ENCODE measurements around the gene NCOA3.
A peak's percentile ranks its signal among the peaks of the same experiment; 100 is the strongest.
"Not testable (repeated sequence)": the region's sequence is repeated elsewhere in the genome, so short reads cannot be mapped to it uniquely, and the experiment has no call there.

The NCOA3 gene

DNA sequence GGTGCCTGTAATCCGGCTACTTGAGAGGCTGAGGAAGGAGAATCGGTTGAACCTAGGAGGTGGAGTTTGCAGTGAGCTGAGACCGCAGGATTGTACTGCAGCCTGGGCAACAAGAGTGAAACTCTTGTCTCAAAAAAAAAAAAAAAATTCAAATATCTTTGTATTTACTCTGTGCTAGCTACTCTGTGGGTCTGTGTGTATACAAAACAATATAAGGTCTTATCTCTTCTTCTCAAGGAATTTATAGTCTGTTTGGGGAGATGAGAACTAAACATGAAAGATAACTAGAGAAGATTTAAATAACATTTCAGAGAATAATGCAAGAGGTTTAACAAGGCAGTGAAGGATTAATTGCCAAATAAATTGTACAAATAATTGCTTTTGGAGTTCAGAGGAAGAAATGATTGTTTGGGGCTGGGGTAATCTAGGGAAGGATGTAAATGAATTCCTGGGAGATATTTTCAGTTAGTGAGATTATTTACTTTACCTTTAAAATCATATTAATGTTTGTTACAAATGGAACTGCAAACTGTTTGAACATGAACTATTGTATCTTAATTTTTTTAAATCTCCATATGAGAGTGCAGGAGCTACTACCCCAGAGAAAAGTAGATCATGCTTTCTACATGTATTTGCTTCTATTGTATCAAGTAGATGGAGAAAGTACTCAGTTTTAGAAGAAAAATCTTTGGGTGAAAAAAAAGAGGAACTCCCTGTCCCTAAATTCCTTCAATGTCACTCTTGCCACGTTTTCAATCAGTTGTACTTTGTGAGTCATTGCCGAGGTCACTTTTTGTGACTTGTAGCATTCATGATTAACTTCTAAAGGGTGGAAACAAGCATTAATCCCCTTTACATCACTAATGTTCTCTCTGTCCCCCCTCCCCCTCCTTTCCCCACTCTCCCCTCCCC lies 39.0 kb downstream of the NCOA3 start:
- no peak for DNase-seq

DNA sequence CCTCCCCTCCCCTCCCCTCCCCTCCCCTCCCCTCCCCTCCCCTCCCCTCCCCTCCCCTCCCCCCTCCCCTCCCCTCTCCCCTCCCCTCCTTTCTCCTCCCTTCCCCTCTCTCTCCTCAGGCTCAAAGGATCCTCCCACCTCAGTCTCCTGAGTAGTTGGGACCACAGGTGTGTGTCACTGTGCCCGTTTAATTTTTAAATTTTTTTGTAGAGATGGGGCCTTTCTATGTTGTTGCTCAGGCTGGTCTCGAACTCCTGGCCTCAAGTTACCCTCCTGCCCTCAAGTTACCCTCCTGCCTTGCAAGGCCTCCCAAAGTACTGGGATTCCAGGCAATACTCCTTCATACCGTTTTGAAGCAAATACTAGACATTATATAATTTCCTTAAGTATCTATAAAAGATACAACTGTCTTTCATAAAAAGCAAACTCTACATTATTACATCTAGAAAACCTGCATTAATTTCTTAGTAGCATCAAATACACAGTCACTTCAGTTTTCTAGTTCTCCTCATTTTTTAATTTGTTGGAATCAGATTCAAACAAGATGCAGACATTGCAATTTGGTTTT lies 39.8 kb downstream of the NCOA3 start:
- no peak for DNase-seq

DNA sequence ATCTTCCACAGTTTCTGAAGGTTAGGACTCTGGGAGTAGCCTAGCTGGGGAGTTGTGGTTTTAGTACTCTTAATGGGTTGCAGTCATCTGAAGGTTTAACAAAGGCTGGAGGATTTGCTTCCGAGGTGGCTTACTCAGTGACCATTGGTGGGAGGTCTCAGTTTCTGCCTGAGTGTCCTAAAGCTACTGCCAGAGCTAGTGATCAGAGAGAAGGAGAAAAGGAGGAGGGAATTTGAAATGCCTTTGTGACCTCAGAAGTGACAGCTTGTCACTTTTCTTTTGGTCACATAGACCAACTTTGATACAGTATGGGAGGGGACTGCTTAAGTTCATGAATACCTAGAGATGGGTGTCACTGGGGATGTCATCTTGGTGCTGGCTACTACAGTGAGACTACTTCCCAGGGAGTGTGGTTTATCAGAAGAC lies 41.3 kb downstream of the NCOA3 start:
- DNase-seq = peak; percentile 29

DNA sequence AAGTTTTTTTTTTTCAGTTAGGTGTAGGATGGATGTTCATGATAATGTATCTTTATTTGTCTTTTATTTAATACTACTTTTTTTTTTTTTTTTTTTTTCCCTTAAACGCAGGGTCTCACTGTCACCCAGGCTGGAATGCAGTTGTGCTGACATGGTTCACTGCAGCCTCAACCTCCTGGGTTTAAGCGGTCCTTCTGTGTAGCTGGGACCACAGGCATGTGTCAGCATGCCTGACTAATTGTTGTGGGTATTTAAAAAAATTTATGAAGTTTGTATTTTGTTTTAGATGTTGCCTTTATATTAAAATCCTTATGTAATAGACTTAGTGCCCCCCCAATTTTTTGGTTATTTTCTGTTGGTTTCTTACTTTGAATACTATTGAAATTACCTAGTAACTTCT lies 42.6 kb downstream of the NCOA3 start:
- peak; percentile 85 for DNase-seq

DNA sequence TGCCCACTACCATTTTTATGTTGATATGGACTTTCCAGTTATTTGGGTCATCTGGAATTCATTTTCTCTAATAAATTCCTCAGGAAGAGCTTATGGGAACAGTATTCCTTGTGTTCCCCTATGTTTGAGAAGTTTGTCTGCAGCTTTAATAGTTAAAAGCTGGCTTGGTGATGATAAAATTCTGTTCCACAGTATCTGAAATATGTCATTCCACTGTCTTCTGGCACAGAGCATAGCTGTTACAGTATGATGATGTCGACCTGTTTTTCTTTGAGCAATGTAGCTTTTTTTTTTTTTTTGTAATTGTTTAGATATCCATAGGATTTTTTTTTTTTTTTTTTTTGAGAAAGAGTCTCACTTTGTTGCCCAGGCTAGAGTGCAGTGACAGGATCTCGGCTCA lies 43.2 kb downstream of the NCOA3 start:
- DNase-seq = peak; percentile 79

DNA sequence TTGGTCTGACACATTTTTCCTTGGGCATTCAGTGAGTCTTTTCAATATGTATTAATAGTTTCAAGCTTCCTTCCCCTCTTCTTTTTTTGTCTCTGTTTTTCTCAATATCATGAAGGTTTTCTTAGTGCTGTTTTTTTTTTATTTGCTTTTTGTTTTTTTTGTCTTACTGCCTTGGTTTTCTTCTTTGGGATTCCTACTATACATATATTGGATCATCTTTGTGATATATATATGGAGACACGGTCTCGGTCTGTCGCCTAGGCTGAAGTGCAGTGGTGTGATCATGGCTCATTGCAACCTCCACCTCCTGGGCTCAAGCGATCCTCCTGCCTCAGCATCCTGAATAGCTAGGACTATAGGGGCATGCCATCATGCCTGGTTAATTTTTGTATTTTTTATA lies 43.8 kb downstream of the NCOA3 start:
- no peak for DNase-seq

DNA sequence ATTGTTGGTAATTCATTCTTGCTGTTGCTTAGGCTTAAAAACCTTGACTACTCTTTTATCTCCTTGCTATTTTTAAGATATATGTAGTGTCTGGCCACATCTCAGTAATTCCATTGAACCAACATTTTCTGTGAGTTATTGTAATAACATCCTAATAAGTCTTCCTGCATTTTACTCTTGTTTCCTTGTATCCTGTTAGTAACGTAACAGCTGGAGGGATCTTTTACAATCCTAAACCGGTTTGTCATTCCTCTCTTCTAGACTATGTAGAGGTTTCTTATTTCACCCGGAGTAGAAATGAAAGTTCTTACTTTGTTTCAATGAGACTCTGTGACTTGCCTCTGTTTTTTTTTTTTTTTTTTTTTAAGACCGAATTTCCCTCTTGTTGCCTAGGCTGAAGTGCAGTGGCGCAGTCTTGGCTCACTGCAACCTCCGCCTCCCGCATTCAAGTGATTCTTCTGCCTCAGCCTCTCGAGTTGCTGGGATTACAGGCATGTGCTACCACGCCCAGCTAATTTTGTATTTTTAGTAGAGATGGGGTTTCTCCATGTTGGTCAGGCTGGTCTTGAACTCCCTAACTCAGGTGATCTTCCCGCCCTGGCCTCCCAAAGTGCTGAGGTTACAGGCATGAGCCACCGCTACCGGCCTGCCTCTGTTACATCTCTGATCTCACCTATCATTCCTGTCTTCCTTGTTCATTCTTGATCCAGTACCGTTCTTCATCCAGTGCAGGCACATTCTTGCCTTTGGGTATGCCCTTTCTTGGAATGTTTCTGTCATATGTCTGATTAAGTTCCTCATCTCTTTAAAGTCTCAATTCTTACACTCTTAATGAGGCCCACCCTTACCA lies 44.7 kb downstream of the NCOA3 start:
- peak; percentile 93 for DNase-seq

DNA sequence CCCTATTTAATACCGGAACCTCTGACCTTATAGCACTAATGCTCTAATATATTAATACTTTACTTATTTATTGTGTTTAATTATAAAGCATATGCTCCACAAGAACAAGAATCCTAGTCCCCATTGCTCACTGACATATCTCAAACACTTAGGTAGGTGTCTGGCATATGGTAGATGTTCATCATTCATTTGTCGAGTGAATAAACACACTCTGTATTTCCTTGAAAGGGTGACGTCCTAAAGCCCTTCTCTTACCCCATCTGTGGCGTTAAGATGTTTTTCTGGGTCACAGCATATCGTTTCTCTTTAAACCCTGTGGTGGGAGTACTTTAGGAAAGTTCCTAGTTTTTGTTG lies 45.3 kb downstream of the NCOA3 start:
- no peak for DNase-seq

DNA sequence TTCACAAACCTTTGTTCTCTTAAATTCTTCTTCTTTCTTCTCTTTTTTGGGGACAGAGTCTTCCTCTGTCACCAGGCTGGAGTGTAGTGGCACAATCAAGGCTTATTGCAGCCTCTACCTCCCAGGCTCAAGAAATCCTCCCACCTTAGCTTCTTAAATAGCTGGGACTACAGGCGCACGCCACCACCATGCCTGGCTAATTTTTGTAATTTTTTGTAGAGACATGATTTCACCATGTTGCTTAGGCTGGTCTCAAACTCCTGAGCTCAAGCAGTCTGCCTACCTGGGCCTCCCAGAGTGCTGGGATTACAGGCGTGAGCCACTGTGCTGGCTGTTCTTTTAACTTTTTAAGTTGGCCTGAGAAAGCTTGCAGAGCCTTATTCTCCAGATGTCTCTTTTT lies 48.0 kb downstream of the NCOA3 start:
- no peak for DNase-seq

DNA sequence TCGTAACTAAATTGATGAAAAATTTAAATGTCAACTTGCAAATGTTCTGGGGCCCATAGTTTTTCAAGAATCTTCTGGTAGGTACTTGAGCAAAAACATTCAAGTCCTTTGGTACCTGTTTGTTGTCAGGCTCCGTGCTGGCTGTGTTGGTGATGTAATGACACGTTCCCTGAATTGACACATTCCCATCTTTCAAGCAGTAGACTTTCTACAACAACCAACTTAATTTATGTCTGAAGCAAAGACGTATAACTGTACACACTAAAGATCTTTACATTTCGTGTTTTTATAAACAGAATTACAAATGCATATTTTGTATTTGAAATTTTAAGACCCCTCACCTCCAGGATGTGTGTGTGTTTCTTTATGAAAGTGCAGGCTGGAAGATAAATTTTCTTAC lies 49.5 kb downstream of the NCOA3 start:
- no peak for DNase-seq

DNA sequence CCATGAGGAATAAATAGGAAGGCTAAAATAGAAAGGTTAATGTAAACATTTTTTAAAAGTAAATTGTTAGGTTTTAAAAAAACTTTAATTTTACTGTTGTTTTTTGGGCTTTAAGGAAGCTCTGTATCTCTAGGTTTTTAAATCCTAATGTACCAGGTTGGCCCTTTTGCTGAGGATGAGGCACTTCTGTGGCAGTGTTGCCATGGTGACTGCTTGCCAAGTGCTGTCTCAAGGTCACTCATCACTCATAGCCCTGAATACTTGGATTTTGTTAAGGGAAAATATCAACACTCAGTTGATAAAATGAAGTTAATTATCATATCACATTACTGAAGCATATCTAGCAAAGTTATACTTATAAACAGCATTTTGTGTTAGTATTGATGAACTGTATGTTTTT lies 50.2 kb downstream of the NCOA3 start:
- no peak for DNase-seq

DNA sequence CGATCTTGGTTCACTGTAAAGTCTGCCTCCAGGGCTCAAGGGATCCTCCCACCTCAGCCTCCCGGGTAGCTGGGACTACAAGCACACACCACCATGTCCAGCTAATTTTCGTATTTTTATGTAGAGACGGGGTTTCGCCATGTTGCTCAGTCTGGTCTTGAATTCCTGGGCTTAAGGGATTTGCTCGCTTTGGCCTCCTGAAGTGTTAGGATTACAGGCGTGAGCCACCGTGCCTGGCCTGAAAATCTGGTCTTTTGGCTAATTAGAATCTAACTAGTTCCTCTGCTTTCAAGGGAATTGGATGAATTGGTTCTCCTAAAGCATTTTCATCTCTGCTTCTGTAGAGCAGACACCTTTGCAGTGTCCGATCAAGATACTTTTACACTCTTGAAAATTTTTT lies 51.3 kb downstream of the NCOA3 start:
- no peak for DNase-seq

DNA sequence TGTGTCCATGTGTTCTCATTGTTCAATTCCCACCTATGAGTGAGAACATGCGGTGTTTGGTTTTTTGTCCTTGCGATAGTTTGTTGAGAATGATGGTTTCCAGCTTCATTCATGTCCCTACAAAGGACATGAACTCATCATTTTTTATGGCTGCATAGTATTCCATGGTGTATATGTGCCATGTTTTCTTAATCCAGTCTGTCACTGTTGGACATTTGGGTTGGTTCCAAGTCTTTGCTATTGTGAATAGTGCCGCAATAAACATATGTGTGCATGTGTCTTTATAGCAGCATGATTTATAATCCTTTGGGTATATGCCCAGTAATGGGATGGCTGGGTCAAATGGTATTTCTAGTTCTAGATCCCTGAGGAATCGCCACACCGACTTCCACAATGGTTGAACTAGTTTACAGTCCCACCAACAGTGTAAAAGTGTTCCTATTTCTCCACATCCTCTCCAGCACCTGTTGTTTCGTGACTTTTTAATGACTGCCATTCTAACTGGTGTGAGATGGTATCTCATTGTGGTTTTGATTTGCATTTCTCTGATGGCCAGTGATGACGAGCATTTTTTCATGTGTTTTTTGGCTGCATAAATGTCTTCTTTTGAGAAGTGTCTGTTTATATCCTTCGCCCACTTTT lies 52.0 kb downstream of the NCOA3 start:
- not testable (repeated sequence) for DNase-seq

DNA sequence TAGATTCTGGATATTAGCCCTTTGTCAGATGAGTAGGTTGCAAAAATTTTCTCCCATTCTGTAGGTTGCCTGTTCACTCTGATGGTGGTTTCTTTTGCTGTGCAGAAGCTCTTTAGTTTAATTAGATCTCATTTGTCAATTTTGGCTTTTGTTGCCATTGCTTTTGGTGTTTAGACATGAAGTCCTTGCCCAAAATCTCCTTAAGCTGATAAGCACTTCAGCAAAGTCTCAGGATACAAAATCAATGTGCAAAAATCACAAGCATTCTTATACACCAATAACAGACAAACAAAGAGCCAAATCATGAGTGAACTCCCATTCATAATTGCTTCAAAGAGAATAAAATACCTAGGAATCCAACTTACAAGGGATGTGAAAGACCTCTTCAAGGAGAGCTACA lies 52.6 kb downstream of the NCOA3 start:
- not testable (repeated sequence) for DNase-seq

DNA sequence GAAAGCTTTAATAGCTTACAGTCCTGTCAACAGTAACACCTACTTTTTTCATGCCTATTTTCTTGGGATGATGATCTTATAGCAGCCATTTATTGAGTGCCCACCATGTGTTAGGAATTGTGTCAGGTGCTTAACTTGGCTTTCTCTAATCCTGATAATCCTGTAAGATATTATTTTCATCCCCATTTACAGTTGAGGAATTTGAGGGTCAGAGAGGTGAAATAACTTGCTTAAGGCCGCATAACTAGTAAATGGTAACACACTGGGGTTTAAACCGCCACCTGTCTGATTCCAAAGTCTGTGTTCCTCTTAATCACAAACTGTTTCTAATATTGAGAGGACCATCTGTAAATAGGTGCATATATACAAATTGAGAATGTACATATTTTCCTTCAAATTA lies 55.5 kb downstream of the NCOA3 start:
- no peak for DNase-seq

DNA sequence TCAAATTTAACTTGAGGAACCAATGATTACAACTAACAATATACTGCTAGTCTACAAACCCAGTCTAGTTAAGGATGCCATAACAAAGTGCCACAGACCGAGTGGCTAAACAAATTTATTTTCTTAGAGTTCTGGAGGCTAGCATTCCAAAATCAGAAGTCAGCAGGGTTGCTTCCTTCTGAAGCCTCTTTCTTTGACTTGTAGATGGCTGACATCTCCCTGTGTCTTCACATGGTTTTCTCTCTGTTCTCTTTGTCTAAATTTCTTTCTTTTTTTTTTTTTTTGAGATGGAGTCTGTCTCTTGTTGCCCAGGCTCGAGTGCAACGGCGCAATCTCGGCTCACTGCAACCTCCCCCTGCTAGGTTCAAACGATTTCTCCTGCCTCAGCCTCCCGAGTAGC lies 56.1 kb downstream of the NCOA3 start:
- no peak for DNase-seq

DNA sequence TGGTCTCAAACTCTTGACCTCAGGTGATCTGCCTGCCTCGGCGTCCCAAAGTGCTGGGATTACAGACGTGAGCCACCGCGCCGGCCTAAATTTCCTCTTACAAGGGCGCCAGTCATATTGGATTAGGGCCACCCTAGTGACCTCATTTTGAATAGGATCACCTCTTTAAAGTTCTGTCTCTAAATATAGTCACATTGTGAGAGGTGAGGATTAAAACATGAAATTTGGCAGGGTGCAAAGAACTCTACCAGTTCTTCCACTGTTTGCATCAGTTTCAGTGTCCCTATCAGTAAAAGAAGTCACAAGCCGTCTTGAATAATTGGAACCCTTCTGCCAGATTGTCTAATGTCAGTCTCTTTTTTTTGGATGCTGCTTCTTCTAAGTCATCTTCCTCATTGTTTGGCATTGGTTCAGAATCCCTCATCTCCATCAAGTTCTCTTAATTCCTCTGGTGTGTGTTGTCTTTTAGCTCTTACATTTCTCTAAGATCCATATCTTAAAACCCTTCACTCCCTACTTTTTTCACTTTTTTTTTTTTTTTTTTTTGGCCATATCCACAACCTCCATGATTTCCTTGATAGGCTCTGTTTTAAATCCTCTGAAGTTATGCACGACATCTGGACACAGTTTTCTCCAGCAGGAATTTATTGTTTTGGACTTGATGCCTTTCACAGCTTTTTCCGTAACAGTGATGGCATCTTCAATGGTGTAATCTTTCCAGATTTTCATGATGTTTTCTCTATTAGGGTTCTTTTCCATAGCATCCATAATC lies 56.8 kb downstream of the NCOA3 start:
- peak; percentile 67 for DNase-seq

DNA sequence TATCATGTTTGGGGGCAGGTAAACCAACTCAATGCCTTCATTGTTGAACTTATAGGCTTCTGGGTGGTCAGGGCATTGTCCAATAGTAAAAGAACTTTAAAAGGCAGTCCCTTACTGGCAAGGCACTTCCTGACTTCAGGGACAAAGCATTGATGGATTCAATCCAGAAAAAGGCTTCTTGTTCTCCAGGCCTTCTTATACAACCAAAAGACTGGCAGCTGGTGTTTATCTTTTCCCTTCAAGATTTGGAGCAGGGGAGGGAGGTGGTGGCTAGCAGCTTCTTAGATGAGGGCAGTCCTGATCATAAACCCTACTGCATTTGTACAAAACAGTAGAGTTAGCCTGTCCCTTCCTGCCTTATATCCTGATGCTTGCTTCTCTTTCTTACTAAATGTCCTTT lies 57.5 kb downstream of the NCOA3 start:
- DNase-seq = no peak

DNA sequence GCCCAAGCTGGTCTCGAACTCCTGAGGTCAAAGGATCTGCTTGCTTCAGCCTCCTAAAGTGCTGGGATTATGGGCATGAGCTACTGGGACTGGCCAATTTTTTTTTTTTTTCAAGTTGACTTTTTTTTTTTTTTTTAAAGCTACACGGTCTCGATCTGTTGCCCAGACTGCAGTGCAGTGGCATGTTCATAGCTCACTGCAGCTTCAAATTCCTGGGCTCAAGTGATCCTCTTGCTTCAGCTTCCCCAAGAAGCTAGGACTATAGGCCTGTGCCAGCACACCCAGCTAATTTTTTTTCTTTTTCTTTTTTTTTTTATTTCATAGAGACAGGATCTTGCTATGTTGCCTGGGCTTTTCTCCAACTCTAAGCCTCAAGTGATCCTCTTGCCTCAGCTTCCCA lies 59.5 kb downstream of the NCOA3 start:
- peak; percentile 64 for DNase-seq

DNA sequence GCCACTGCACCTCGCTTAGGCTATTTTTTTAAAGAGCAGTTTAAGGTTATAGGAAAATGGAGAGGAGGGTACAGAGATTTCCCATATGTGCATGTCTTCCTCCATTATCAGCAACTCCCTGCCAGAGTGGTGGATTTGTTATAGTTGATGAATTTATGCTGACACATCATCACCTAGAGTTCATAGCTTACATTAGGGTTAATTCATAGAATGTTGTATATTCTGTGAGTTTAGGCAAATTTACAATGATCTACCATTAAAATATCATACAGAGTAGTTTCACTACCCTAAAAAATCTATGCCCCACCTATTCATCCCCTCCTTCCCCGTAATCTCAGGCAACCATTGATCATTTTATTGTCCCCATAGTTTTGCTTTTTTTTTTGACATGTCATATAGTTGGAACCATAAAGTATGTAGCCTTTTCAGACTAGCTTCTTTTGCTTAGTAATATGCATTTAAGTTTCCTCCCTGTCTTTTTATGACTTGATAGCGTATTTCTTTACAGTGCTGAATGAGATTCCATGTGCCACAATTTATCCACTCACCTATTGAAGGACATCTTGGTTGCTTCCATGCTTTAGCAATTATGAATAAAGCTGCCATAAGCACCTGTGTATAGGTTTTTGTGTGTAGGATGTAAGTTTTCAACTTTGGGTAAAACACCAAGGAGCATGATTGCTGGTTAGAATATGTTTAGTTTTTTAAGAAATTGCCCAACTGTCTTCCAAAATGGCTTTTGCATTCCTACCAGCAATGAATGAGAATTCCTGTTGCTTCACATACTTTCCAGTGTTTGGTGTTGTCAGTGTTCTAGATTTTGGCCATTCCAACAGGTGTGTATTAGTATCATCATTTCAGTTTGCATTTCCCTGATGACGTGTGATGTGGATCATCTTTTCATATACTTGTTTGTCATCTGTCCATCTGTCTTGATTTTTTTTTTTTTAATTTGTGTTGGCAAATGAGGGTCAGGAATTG lies 60.2 kb downstream of the NCOA3 start:
- DNase-seq = no peak

DNA sequence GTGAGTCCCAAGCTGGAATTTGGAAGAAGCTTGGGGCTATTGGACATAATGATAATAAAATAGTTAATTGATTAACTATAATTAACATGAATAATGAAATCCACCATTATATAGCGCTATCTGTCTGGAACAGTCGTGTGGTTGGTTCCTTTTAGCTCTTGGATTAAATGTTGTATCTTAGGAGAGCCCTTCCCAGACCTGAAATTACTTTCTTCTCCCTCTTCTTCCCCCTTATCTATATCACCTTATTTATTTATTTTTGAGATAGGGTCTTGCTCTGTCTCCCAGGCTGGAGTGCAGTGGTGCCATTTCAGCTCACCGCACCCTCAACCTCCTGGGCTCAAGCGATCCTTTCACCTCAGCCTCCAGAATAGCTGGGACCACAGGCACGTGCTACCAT lies 64.6 kb downstream of the NCOA3 start:
- DNase-seq = no peak
